Measurements from ENCODE around the gene TUBA3D. TPM values are rescaled to one million over a fixed set of nuclear protein-coding genes. Genes with fewer than 3 reads are reported as not detected.
A peak's percentile ranks its signal among the peaks of the same experiment; 100 is the strongest.
"Not testable (repeated sequence)": the region's sequence is repeated elsewhere in the genome, so short reads cannot be mapped to it uniquely, and the experiment has no call there.

The TUBA3D gene
- total RNA-seq, 1 experiment from 2014 or later, result not detected

DNA sequence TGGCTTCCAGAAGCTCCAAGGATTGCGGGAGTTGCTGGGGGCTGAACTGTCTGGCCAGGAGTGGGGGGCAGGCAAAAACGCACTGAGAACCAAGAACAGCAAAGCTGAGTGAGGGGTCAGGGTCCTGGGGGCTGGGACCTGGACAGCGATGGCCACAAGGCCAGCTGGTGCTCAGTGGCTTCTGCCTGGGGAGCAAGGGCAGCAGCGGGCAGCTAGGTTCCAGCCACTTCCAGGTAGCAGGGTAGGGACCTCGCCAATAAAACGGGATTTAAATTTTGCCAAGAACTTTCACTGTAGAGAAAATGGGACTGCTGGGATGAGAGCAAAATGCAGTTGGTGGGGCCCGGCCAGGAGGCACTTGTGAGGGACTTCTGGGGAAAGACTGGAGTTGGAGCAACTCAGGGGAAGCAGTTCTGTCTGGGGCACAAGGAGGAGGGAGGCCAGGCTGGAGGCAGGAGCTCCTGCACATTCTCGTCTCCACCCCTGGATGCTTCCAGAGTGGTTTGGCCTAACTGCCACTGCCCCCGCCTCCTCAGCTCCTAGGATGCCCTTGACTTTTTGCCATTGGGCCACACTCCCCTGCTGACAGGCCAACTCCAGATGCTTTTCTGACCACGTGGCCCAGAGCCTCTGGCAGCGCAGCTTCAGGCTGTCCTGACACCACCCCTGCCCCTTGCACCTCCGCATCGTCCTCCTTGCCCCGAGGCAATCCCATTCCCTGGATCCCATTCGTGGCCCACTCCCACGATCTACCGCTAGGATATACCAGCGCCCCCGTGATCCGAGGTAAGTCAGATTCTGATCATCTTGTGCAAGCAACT lies 46.3 kb downstream of the TUBA3D start:
- no peak for DNase-seq (ENCODE audit: low read depth, low spot score)
- in situ Hi-C loops (cut with HindIII; ENCODE audit: low pct_unique_long_range_greater_than_20kb, low sequenced_read_pairs), result no loop called here

DNA sequence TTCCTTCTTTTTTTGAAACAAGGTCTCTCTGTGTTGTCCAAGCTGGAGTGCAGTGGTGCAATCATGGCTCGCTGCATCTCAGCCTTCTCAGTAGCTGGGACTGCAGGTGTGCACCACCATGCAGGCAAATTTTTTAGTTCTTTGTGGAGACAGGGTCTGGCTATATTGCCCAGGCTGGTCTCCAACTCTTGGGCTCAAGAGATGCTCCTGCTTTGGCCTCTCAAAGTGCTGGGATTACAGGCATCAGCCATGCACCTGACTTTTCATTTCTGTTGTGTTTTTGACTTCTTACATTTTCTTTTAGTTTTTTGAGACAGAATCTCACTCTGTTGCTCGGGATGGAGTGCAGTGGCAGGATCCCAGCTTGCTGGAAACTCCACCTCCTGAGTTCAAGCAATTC lies 49.3 kb downstream of the TUBA3D start:
- in situ Hi-C loops (cut with HindIII; ENCODE audit: low pct_unique_long_range_greater_than_20kb, low sequenced_read_pairs); DNase-seq (ENCODE audit: low read depth, low spot score): not testable (repeated sequence)

DNA sequence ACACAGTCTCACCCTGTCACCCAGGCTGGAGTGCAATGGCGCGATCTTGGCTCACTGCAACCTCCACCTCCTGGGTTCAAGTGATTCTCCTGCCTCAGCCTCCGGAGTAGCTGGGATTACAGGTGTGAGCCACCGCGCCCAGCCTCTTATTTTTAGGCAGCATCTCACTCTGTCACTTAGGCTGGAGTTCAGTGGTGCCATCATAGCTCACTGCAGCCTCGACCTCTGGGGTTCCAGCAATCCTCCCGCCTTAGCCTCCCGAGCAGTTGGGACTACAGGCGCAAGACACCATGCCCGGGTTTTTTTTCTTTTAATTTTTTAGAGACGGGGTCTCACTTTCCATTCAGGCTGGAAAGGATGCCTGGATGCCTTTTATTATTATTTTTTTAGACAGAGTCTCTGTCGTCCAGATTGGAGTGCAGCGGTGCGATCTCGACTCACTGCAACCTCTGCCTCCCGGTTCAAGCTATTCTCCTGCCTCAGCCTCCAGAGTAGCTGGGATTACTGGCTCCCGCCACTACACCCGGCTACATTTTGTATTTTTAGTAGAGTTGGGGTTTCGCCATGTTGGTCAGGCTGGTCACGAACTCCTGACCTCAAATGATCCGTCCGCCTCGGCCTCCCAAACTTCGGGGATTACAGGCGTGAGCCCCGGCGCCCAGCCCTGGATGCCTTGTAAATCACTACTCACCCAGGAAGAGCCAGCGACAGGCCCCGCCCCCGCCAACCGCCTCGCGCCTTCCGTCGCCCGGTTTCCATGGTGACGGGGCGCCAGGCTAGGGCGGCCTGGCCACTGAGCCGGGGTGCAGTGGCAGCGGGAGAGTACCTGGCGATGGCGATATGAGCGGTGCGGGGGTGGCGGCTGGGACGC lies 51.4 kb downstream of the TUBA3D start, which contains the start of gene CCDC74A:
TSS of gene CCDC74A (plus strand) at position 758 of the 871 bp plus-strand sequence. CDS start at position 841, 83 bp downstream.
- DNase-seq (ENCODE audit: low read depth, low spot score), result peak; percentile 33
- in situ Hi-C loops (cut with HindIII; ENCODE audit: low pct_unique_long_range_greater_than_20kb, low sequenced_read_pairs), result not testable (repeated sequence)

DNA sequence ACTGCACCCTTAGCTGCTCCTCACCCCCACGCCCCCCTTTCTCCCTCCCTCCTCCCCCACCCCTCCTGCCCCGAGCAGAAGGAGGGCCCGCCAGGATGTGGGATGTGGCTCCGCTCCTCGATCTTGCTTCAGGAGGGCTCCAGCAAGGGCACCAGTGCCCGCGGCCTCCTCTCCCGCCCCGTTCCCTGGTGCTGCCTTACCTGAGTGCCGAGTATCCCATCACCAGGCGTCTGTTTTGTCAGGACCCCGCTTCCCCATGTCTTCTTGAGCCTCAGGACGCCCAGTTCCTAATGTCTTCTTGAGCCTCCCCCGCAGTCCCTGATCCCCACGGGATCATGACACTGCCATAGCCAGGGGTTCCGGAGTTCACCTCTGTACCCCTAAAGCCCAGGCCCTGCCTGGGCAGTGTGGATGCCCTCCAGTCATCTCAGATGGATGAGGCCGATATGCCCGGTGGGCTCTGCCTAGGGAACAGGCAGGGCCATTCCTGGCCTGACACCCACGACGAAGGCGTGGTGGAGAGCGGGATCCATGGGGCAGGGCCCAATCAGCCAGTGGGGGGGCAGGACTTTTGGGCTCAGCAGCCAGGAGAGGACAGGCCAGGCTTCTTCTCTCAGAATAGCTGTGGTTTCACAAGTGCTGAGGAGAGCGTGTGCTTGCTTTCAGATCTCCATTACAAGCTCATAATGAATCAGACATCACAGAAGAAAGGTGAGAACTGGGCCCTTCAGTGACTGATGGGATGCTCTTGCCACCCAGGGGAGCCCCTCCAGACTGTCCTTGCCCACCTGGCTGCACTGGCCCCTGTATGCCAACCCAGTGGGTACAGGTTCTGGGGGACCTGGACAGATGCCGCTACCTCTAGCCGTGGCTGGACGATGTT lies 53.3 kb downstream of the TUBA3D start:
- DNase-seq (ENCODE audit: low read depth, low spot score); in situ Hi-C loops (cut with HindIII; ENCODE audit: low pct_unique_long_range_greater_than_20kb, low sequenced_read_pairs): not testable (repeated sequence)

DNA sequence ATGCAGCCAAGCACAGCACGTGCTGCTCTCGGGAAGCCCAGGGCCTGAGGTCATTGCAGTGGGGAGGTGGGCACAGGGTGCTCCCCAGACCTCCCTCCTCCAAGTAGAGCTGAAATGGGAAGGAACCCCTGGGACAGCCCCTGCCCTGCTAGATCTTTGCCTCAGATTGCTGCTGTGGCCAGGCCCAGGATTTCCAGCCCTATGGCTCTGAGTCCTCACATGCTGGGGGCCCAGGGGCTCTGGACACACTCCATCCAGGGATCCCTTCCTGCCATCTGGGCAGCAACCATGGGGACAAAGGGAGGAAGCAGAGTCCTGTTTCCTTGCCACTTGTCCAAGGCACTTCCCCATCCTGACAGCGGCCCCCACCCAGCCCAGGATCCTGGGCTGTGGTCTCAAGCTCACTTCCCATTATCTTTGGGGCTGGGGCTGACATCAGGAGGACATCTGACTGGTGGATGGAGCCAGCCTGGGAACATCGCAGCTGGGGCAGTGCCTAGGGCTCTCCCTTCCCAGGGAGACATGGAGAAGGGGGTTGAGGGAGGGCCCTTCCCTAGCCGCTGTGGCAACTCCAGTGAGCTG lies 54.0 kb downstream of the TUBA3D start:
- DNase-seq (ENCODE audit: low read depth, low spot score); in situ Hi-C loops (cut with HindIII; ENCODE audit: low pct_unique_long_range_greater_than_20kb, low sequenced_read_pairs): not testable (repeated sequence)

DNA sequence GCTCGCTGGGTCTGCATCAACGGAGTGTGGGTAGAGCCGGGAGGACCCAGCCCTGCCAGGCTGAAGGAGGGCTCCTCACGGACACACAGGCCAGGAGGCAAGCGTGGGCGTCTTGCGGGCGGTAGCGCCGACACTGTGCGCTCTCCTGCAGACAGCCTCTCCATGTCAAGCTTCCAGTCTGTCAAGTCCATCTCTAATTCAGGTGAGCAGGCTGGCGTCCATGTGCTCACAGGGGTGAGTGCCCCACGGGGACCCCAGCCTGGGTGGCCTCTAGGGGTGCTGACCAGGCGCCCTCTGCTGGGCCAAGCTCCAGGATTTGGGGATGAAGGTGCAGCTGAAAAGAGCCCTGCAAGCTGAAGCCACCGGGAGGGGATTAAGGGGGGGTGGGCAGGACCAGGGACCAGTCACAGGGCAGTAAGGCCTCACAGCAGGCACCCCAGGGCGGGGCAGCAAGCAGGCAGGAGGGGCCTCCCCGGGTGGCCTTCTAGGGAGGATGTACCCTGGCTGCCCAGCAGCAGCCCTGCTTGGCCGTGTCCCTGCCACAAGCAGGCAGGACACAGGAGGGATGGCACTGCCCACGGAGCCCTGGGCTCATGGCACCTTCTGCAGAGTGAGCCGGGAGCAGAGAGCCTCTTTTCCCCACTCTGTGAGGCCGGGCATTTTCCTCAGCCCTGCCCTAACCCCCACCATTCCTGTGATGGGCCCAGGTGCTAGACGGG lies 54.9 kb downstream of the TUBA3D start:
- DNase-seq (ENCODE audit: low read depth, low spot score); in situ Hi-C loops (cut with HindIII; ENCODE audit: low pct_unique_long_range_greater_than_20kb, low sequenced_read_pairs): not testable (repeated sequence)

DNA sequence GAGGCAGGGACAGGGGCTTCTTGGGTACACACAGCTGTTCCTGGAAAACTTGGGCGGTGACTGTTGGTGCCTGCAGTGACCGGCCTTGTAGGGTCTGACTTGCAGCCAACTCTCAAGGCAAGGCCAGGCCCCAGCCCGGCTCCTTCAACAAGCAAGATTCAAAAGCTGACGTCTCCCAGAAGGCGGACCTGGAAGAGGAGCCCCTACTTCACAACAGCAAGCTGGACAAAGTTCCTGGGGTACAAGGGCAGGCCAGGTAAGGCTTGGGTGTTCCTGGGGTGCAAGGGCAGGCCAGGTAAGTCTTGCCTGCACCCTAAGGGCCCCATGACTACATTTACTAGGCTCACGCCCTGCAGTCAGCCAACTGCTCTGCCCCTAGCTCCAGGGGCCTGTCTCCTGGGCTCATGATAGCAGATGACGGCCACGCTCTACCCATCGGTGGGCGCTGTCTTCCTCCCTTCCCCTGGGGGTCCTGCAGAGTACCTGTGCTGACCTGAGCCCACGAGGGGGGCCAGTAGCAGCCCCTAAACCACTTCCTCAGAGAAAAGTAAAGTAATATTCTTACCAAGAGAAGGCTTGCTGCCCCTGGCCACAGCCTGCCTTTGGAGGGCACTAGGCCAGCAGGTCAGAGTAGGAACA lies 55.7 kb downstream of the TUBA3D start:
- DNase-seq (ENCODE audit: low read depth, low spot score); in situ Hi-C loops (cut with HindIII; ENCODE audit: low pct_unique_long_range_greater_than_20kb, low sequenced_read_pairs): not testable (repeated sequence)

Other genes starting within 250 kb of the TUBA3D start
- gene RAB6D, start 112.0 kb upstream of the TUBA3D start, total RNA-seq (2014; rRNA removed; shearing (Covaris generic)), result not detected in 2 replicates
- 46.4 and 48.1 TPM in 2 replicates for gene MZT2A, start 16.3 kb downstream of the TUBA3D start, total RNA-seq (2014; rRNA removed; shearing (Covaris generic))
- gene CCDC74A, start 51.8 kb downstream of the TUBA3D start, total RNA-seq (2014; rRNA removed; shearing (Covaris generic)), result 2.3 and 3.8 TPM in 2 replicates